ENCODE measurements around the gene FAM241B. TPM values are rescaled to one million over a fixed set of nuclear protein-coding genes. Genes with fewer than 3 reads are reported as not detected.

FAM241B gene
- total RNA-seq, 1 experiment from 2014 or later = 24.9 TPM

- peak in 1 of 2 experiments; percentile 52 for DNase-seq
- Mint-ChIP-seq H3K9me3 (ENCODE audit: unreplicated experiment) (no peaks in the 10 kb centered on the region), H3K4me3 (ENCODE audit: unreplicated experiment) (no peak overlapping the region), H3K4me1 (ENCODE audit: low read depth, unreplicated experiment) (no peaks in the 10 kb centered on the region), H3K27me3 (ENCODE audit: insufficient read depth, unreplicated experiment) (peaks cover 17% of the 10 kb centered on the region), H3K27ac (ENCODE audit: unreplicated experiment) (no peak overlapping the region), H3K36me3 (ENCODE audit: insufficient read depth, unreplicated experiment) (no peaks in the 10 kb centered on the region)
- CTCF ChIA-PET = interaction anchor here (0.6 to 2.3 kb wide), 5 partner anchors 12 to 1010 kb away, joined by 3 to 10 read pairs (median 9); no protein-coding TSS in a partner anchor
- 0 out of 2 replicates have a peak, but pooled peaks cover 1% of the 10 kb centered on the region for H3K27me3 ChIP-seq (replicated peaks; ENCODE audit: control insufficient read depth, insufficient read depth, low read length)
- BruUV-seq (replicated peaks) = no TSS peak
- POLR2A ChIA-PET = interaction anchor here (0.9 kb wide), 1 partner anchor 126 kb away, joined by 3 read pairs; no protein-coding TSS in a partner anchor
- no peaks in the 10 kb centered on the region for H3K36me3 ChIP-seq (ENCODE audit: control insufficient read depth, insufficient read depth, low read length)
- no peaks in the 10 kb centered on the region for H3K9me3 ChIP-seq
- H3K4me1 ChIP-seq = no peaks in the 10 kb centered on the region
- no peak overlapping the region for H3K4me3 ChIP-seq (ENCODE audit: low read depth, low read length)
- intact Hi-C loops (cut with micrococcal nuclease; ENCODE audit: unreplicated experiment) = no loop called here
- no peak for TF ChIP-seq CTCF (IDR thresholded peaks at IDR 0.05; ENCODE audit: insufficient read depth in 1 of 2, low read depth in 1 of 2, low read length in 1 of 2, severe bottlenecking in 1 of 2, unreplicated experiment in 1 of 2)
These were observed 11.4 kb downstream of the FAM241B start for GRCh38 chr10:69641261-69641980.

GRCh38 chr10:69642747-69643146 is 12.7 kb downstream of the FAM241B start:
- Histone ChIP-seq H3K36me3 (ENCODE audit: control insufficient read depth, insufficient read depth, low read length) (no peaks in the 10 kb centered on the region), H3K4me3 (ENCODE audit: low read depth, low read length) (no peak overlapping the region), H3K9me3 (no peaks in the 10 kb centered on the region), H3K4me1 (no peaks in the 10 kb centered on the region), H3K27me3 (replicated peaks; ENCODE audit: control insufficient read depth, insufficient read depth, low read length) (0 out of 2 replicates have a peak, but pooled peaks cover 1% of the 10 kb centered on the region)
- Mint-ChIP-seq H3K27me3 (ENCODE audit: insufficient read depth, unreplicated experiment) (peaks cover 19% of the 10 kb centered on the region), H3K4me3 (ENCODE audit: unreplicated experiment) (no peak overlapping the region), H3K36me3 (ENCODE audit: insufficient read depth, unreplicated experiment) (no peaks in the 10 kb centered on the region), H3K9me3 (ENCODE audit: unreplicated experiment) (no peaks in the 10 kb centered on the region), H3K4me1 (ENCODE audit: low read depth, unreplicated experiment) (no peaks in the 10 kb centered on the region), H3K27ac (ENCODE audit: unreplicated experiment) (no peak overlapping the region)
- DNase-seq = peak in 1 of 2 experiments; percentile 29
- ChIA-PET POLR2A (no interaction called here), CTCF (interaction anchor here (0.6 to 2.7 kb wide), 7 partner anchors 13 to 235 kb away, joined by 3 to 10 read pairs (median 4); no protein-coding TSS in a partner anchor)
- no TSS peak for BruUV-seq (replicated peaks)
- TF ChIP-seq CTCF (IDR thresholded peaks at IDR 0.05; ENCODE audit: insufficient read depth in 1 of 2, low read depth in 1 of 2, low read length in 1 of 2, severe bottlenecking in 1 of 2, unreplicated experiment in 1 of 2) = no peak
- intact Hi-C loops (cut with micrococcal nuclease; ENCODE audit: unreplicated experiment) = no loop called here

GRCh38 chr10:69643779-69644657 is 14.0 kb downstream of the FAM241B start:
- 0 out of 2 replicates have a peak, but pooled peaks cover 1% of the 10 kb centered on the region for H3K27me3 ChIP-seq (replicated peaks; ENCODE audit: control insufficient read depth, insufficient read depth, low read length)
- ChIA-PET CTCF (interaction anchor here (0.7 to 2.7 kb wide), 8 partner anchors 9 to 236 kb away, joined by 3 to 23 read pairs (median 6); no protein-coding TSS in a partner anchor), POLR2A (no interaction called here)
- H3K9me3 ChIP-seq = no peaks in the 10 kb centered on the region
- Mint-ChIP-seq H3K4me3 (ENCODE audit: unreplicated experiment) (no peak overlapping the region), H3K4me1 (ENCODE audit: low read depth, unreplicated experiment) (no peaks in the 10 kb centered on the region), H3K27ac (ENCODE audit: unreplicated experiment) (no peak overlapping the region), H3K9me3 (ENCODE audit: unreplicated experiment) (no peaks in the 10 kb centered on the region), H3K36me3 (ENCODE audit: insufficient read depth, unreplicated experiment) (no peaks in the 10 kb centered on the region), H3K27me3 (ENCODE audit: insufficient read depth, unreplicated experiment) (peaks cover 19% of the 10 kb centered on the region)
- intact Hi-C loops (cut with micrococcal nuclease; ENCODE audit: unreplicated experiment) = loop anchor here (1.0 kb wide), 3 partner anchors 19 to 156 kb away; no protein-coding TSS in a partner anchor
- BruUV-seq (replicated peaks) = no TSS peak
- H3K36me3 ChIP-seq (ENCODE audit: control insufficient read depth, insufficient read depth, low read length) = no peaks in the 10 kb centered on the region
- no peaks in the 10 kb centered on the region for H3K4me1 ChIP-seq
- TF ChIP-seq CTCF (IDR thresholded peaks at IDR 0.05; ENCODE audit: insufficient read depth in 1 of 2, low read depth in 1 of 2, low read length in 1 of 2, severe bottlenecking in 1 of 2, unreplicated experiment in 1 of 2) = no peak
- no peak overlapping the region for H3K4me3 ChIP-seq (ENCODE audit: low read depth, low read length)
- DNase-seq = peak in 1 of 2 experiments; percentile 30

Measured in Caco-2 (cell line).